HG03571 (cell line): ENCODE measurements around the gene LRRC46.

Experiments
- ATAC-seq: cut with Tn5 transposase; IDR thresholded peaks from one replicate; pipeline ENCODE4 v1.9.1; 2021; ENCODE audit not compliant: unreplicated experiment

LRRC46 gene

GRCh38 chr17:47850692-47851573 is 19.5 kb downstream of the LRRC46 start, which contains the start of gene SP6:
TSS of gene SP6 (minus strand) at chr17:47851163. CDS start at chr17:47848429, 2,734 bp downstream.
- no peak for ATAC-seq

GRCh38 chr17:47851764-47852112 is 20.3 kb downstream of the LRRC46 start:
- no peak for ATAC-seq

GRCh38 chr17:47852113-47852949 is 20.9 kb downstream of the LRRC46 start:
- ATAC-seq = no peak

- ATAC-seq = no peak
These were observed 22.1 kb downstream of the LRRC46 start for GRCh38 chr17:47853616-47854015.

GRCh38 chr17:47855737-47856136 is 24.3 kb downstream of the LRRC46 start:
- no peak for ATAC-seq

- no peak for ATAC-seq
These were observed 25.4 kb downstream of the LRRC46 start for GRCh38 chr17:47856830-47857229.

- ATAC-seq = no peak
These were observed 26.3 kb downstream of the LRRC46 start for GRCh38 chr17:47857551-47858455.

- no peak for ATAC-seq
These were observed 28.9 kb downstream of the LRRC46 start for GRCh38 chr17:47860386-47860785.

- no peak for ATAC-seq
These were observed 31.4 kb downstream of the LRRC46 start for GRCh38 chr17:47862621-47863440.

GRCh38 chr17:47864791-47865216 is 33.3 kb downstream of the LRRC46 start:
- ATAC-seq = no peak

GRCh38 chr17:47866941-47867340 is 35.5 kb downstream of the LRRC46 start:
- no peak for ATAC-seq

GRCh38 chr17:47867813-47868533 is 36.5 kb downstream of the LRRC46 start:
- ATAC-seq = no peak

GRCh38 chr17:47869114-47869513 is 37.6 kb downstream of the LRRC46 start:
- ATAC-seq = no peak

GRCh38 chr17:47870056-47870455 is 38.6 kb downstream of the LRRC46 start:
- ATAC-seq = no peak

- ATAC-seq = no peak
These were observed 39.6 kb downstream of the LRRC46 start for GRCh38 chr17:47871048-47871447.

- no peak for ATAC-seq
These were observed 40.7 kb downstream of the LRRC46 start for GRCh38 chr17:47872019-47872650.

GRCh38 chr17:47872651-47873161 is 41.2 kb downstream of the LRRC46 start:
- ATAC-seq = no peak

GRCh38 chr17:47873200-47874090 is 42.0 kb downstream of the LRRC46 start:
- no peak for ATAC-seq
